22Rv1 (cell line): Measurements from ENCODE around the gene UNC5C.

Experiments
- CTCF ChIP-seq: fragments of 450-650 bp; IDR thresholded peaks from 2 replicates; pipeline ENCODE4 v1.5.1; 2017; ENCODE audit warnings: mild to moderate bottlenecking
- ZFX ChIP-seq: fragments of 450-650 bp; IDR thresholded peaks from 2 replicates; pipeline ENCODE4 v1.6.1; 2017; ENCODE audit warnings: antibody characterized with exemption, borderline replicate concordance

- TF ChIP-seq CTCF (no peak), ZFX (no peak)
These were observed 329.7 kb downstream of the UNC5C start for GRCh38 chr4:95219109-95219508.
